NAMALWA (cell line): ENCODE data around the gene CCL27.
A peak's percentile ranks its signal among the peaks of the same experiment; 100 is the strongest.

Source experiments
- DNase-seq: peaks from one replicate; pipeline ENCODE4 v3.0.0-alpha.2; 2015; ENCODE audit warnings: low spot score

The CCL27 gene

GRCh38 chr9:34684145-34684544, 21.7 kb upstream of the CCL27 start:
- no peak for DNase-seq

DNA sequence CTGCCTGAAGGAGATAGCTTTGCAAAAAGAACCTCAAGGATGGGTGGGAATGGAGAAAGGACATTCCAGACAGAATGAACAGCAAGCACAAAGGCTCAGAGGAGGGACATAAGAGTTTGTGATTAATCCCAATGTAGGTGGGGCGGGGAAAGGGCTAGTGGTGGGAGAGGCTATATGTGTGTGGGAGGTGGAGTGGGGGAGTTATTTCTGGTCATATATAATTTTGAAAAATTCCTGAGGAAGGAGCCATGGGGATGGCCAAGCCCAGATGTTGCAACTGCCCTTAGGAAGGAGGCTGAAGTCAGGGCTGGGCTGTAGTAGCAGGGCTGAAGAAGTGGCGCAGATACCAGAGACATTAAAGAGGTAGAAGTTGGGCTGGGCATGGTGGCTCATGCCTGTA, 13.4 kb upstream of the CCL27 start:
- no peak for DNase-seq

DNA sequence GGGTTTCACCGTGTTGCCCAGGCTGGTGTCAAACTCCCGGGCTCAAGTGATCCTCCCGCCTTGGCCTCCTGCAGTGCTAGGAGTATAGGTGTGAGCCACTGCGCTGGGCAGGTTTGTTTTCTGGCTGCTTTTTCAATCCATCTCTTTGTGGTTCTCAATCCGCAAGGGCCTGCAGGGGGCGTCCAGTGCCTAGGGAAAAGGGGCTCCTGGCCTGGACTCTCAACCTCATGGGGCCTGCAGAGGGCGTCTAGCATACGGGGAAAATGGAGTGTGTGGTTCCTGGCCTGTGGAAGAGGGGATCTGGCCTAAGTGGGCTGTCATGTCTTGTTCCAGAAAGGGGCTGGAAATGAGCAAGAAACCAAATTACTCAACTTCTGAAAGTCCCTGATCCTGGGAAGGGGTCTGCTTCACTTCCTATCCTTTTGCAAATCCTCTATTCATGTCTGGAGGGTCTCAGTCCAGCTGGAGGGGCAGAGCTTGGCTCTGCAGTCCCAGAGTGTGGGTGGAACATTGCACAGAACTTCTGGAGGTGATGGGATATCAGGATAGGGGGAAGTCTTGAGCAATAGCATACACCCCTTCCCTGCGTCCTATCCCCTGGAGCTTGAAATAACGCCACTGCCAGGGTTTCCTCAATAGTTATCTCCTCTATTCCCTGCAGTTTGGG, 12.7 kb upstream of the CCL27 start:
- peak; percentile 87 for DNase-seq

GRCh38 chr9:34674440-34674839, 12.0 kb upstream of the CCL27 start:
- DNase-seq = no peak

DNA sequence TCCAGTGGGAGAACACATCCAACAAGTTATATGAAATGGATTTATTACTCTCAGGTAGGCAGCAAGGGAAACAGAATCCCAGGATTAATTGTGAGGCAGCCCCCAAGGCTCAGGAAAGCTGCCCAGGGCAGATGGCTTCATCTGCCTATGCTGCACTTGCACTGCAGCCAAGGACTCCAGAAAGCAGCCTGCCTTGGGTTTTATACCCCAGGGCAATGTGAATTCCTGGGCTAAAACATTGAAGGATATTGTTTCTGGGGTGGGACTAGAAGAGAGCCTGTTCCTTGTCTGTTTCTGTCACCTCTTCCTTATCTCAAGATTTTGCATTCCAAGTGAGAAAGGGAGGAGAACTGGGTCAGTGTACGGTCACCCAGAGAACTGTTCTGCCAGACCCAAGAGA, 8.8 kb upstream of the CCL27 start:
- no peak for DNase-seq

- DNase-seq = no peak
These were observed 7.5 kb upstream of the CCL27 start for GRCh38 chr9:34669809-34670562.

GRCh38 chr9:34665381-34666250, 3.2 kb upstream of the CCL27 start:
- peak; percentile 96 for DNase-seq

DNA sequence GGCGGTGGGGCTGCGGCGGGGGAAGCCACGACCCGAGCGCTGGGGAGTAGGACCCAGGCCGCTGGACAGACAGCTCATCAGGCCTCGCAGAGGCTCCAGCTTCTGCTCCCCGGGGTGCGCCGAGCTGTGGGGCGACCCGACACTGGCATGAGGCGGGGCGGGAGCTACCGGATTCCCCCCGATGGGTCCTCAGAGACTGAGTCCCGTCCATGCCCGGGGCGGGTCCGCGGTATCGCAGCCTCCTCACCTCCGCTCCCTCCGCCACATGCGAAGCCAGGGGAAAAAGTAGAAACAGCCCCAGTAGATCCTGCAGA, 2.6 kb upstream of the CCL27 start:
- no peak for DNase-seq

DNA sequence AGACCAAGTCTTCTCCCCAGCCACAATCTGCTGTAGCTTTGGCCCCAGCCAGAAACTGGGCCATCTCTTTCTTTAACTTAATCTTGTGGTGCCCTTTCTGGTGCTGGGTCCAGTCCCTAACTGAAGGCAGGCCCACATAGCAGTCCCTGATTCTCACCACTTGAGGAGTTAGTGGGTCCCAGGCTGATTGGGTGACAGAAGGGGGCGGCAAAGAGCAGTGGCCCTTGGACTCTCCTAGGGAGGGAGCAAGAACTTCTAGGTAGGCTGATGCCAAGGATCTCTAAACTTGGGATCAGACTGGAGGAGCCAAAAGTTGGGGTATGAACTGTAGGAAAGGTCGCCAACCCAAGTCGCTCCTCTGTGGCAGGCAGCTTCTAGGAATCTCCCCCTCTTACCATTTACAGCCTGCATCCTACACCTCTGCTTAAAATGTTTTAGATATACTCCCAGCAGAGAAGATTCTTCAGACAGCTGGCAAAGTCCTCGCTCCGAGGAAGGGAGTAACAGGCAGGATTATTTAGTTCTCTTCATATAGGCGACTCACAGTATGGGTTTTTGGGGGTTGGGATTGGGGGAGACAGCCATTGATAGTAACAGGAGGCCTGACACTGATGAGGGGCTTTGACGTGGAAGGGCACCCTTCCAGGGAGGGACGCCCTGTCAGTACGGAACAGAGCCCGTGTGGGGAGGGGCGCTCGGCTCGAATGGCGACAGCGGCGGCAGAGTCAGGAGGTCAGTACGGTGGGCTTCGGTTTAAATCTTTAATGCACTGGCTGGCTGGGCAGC, 2.0 kb upstream of the CCL27 start:
- DNase-seq = peak; percentile 88

- DNase-seq = no peak
These were observed 797 bp upstream of the CCL27 start for GRCh38 chr9:34663303-34663605.

DNA sequence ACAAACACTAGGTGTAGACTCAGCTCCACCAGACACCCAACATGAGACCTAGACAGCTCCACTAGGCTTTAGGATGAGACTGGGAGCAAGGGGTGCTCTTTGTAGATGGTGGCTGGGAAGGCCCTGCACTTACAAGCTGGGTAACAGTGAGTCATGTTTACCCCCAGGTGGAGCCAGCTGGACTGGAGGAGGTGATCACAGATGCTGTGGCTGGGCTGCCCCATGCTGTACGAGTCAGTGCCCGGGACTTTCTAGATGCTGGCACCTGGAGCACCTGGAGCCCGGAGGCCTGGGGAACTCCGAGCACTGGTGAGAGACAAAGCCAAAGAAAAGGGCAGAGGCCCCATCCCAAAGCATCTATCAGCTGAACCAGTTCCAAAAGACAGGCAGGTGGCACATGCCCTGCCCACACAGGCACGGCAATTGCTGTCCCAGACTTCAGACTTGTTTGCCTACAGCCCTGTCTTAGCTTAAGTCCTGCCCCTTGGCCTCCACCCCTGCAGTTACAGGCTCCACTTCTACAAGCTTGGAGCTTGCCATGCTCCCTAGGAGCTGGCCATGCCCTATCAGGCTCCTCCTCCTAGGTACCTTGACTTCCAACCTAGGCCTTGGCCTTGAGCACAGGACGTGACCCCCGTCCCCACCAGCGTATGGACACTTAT, 2.7 kb downstream of the CCL27 start:
- no peak for DNase-seq

GRCh38 chr9:34658461-34658860, 4.0 kb downstream of the CCL27 start:
- DNase-seq = no peak

DNA sequence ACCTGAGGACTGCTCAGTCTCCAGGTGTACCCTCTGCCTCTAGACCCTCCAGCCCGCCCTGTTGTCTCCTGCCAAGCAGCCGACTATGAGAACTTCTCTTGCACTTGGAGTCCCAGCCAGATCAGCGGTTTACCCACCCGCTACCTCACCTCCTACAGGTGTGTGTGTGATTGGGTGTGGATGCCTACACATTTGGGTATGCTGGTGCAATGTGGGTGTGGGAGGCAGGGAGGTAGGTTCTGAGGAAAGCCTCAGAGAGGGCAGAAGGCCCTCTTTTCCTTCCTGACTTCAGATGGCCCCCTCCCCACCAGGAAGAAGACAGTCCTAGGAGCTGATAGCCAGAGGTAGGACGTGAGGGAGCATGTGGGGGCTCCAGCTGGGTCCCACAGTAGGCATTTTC, 5.5 kb downstream of the CCL27 start:
- no peak for DNase-seq

- DNase-seq = no peak
These were observed 7.1 kb downstream of the CCL27 start for GRCh38 chr9:34655394-34655793.

DNA sequence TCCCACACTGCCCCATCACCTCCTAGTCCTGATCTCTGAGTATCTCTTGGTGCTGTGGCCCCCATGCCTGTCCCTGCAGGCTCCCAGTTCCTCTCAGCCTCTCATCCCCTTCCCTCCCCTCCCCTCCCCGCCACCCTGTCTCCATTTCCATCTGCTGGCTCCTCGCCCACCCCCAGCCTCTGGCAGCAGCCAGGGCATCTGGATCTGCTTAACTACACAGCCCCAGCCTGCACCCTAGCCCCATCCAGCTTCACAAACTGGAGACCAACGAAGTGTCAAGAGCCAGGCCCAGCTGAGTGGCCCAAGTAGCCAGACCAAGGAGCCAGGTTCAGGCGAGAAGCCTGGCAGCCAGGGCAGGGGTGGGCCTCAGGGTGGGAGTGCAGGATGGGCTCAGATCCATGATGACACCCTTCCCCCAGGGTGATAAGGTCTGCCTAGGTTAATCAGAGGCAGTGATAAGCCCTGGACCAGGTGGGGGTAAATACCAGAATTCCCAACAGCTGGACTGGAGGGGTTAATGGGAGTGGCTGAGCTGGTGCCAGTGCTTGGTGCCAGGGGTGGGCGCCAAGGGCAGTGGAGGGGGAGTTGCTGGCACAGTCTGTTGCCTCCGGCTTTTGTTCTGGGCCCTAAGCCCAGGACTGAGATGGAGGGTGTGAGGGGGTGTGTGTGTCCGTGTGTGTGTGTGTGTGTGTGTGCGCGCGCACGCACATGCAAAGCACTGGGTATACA, 8.0 kb downstream of the CCL27 start:
- no peak for DNase-seq

DNA sequence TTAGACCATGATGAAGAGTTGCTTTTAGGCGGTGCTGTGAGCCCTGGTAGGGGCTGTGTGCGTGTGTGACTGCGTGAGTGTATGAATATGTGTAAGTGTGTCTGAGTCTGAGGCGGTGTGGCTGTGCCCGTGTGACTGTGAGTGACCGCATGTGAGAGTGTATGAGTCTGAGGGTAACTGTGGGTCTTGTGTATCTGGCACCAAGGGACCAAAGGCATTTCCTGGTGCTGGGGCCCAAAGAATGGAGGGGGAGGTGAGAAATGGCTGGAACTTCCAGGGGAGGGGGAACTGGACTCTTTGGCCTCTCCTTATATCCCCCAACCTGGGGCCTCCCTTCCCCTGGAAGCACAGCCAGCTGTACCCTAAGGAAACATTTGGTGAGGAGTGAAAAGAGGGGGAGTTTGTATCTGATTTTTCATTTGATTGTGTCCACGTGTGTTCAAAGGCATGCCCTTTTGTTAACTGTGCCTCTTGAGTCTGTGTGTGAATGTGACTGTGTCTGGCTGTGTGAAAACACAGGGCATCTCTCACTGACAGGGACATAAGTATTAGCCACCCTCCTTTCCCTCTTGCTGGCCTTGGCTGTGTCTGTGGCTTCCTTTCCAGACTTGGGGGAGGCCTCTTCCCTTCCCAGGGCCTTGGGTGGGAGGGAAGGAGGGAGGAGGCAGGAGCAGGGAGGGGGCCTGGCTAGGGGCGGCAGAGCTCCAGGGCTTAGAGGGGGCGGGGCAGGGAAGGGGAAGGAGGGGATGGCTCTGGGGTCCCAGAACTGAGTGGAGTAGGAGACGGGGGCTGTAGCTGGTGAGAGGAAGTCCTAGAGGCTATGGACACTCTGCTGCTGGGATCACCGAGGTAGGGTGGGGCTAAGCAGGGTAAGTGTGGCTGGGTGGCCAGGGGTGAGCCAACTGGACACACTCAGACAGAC, 9.0 kb downstream of the CCL27 start:
- DNase-seq = no peak

DNA sequence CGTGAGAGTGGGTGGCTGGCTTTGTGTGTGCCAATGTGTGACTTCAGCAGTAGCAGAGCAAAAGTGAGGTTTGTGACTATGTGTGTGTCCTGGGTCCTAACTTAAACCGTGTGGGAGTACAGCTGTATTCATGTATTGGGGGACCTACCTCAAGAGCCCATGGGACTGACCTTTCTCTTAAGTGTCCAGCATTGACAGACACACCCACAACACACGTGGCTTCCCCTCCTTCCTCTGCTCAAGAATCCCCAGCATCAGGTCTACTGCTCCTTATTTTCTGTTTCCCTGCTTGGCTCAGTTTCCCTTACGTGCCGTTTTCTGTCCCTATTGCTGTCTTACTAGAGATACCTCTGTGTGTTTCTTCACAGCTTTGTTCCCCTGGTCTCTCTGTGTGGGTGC, 9.9 kb downstream of the CCL27 start:
- DNase-seq = no peak

GRCh38 chr9:34651876-34652601, 10.4 kb downstream of the CCL27 start, which contains the start of gene IL11RA:
Gene IL11RA (plus strand): TSS chr9:34652185. CDS start chr9:34655218, 3,033 bp downstream.
- no peak for DNase-seq

- no peak for DNase-seq
These were observed 11.1 kb downstream of the CCL27 start for GRCh38 chr9:34651321-34651720.
